Astrocyte of the cerebellum (primary cell): ENCODE results near the gene PHF21B.

Source experiments
- DNase-seq: peaks from one replicate; pipeline ENCODE4 v3.0.0-alpha.2; 2011; ENCODE audit warnings: low read depth
- H3K4me3 ChIP-seq: 2 replicates; pipeline ENCODE4 v1.5.1; 2011; ENCODE audit warnings: mild to moderate bottlenecking, low read depth, low read length, moderate library complexity
- CTCF ChIP-seq: IDR thresholded peaks from 2 replicates; pipeline ENCODE4 v1.5.1; 2012; ENCODE audit warnings: low read length, low read depth, moderate library complexity, mild to moderate bottlenecking; ENCODE audit errors: missing control alignments
- in situ Hi-C: cut with HindIII; loops from 2 replicates; pipeline ENCODE4 v1.10.0; 2017; ENCODE audit warnings: low sequenced_read_pairs

The PHF21B gene

GRCh38 chr22:44919691-44920090, 90.1 kb downstream of the PHF21B start:
- DNase-seq, result no peak
- H3K4me3 ChIP-seq, result no peak overlapping the region
- TF ChIP-seq CTCF, result no peak
- in situ Hi-C loops, result no loop called here

GRCh38 chr22:44918925-44919392, 90.8 kb downstream of the PHF21B start:
- in situ Hi-C loops, result no loop called here
- H3K4me3 ChIP-seq, result no peak overlapping the region
- DNase-seq, result no peak
- no peak for TF ChIP-seq CTCF

GRCh38 chr22:44918166-44918924, 91.5 kb downstream of the PHF21B start:
- no peak for DNase-seq
- no peak for TF ChIP-seq CTCF
- no peak overlapping the region for H3K4me3 ChIP-seq
- in situ Hi-C loops, result no loop called here

GRCh38 chr22:44917372-44918165, 92.2 kb downstream of the PHF21B start:
- TF ChIP-seq CTCF, result no peak
- no peak for DNase-seq
- in situ Hi-C loops, result no loop called here
- H3K4me3 ChIP-seq, result no peak overlapping the region

- no peak for DNase-seq
- H3K4me3 ChIP-seq, result no peak overlapping the region
- no peak for TF ChIP-seq CTCF
- in situ Hi-C loops, result no loop called here
Observed at GRCh38 chr22:44916281-44917231, 93.2 kb downstream of the PHF21B start.

- H3K4me3 ChIP-seq, result no peak overlapping the region
- no peak for TF ChIP-seq CTCF
- in situ Hi-C loops, result no loop called here
- no peak for DNase-seq
Observed at GRCh38 chr22:44915441-44915840, 94.4 kb downstream of the PHF21B start.
